ENCODE data around the gene EMC10. TPM values are rescaled to one million over a fixed set of nuclear protein-coding genes. Genes with fewer than 3 reads are reported as not detected.

The EMC10 gene
- total RNA-seq, 2 experiments from 2014 or later = 39.1 to 44.4 TPM

- no peak for TF ChIP-seq CTCF (conservative IDR thresholded peaks at IDR 0.05; ENCODE audit: low read length)
- TF ChIP-seq EZH2phosphoT487 (IDR thresholded peaks at IDR 0.05; ENCODE audit: borderline replicate concordance, low read depth, low read length) = no peak
- no TSS peak for BruUV-seq (replicated peaks)
- ChIA-PET POLR2A (no interaction called here), CTCF (ENCODE audit: unreplicated experiment) (no interaction called here)
- Histone ChIP-seq H3K79me2 (ENCODE audit: insufficient read depth, low read depth, low read length) (no peaks in the 10 kb centered on the region), H3K36me3 (ENCODE audit: insufficient read depth, low read length) (no peaks in the 10 kb centered on the region), H3K9me2 (ENCODE audit: insufficient read depth, low read length) (no peaks in the 10 kb centered on the region), H2AFZ (ENCODE audit: low read length) (no peak overlapping the region), H3K27ac (ENCODE audit: low read depth, low read length, poor library complexity, severe bottlenecking) (no peak overlapping the region), H4K20me1 (ENCODE audit: insufficient read depth, low read length) (no peaks in the 10 kb centered on the region), H3K4me1 (ENCODE audit: insufficient read depth, low read length, poor library complexity, severe bottlenecking) (no peaks in the 10 kb centered on the region), H3K4me3 (ENCODE audit: low read depth, low read length, poor library complexity, severe bottlenecking) (no peak overlapping the region), H3K9me3 (ENCODE audit: low read length) (no peaks in the 10 kb centered on the region), H3K4me2 (ENCODE audit: low read length) (no peak overlapping the region)
- no peak for DNase-seq (ENCODE audit: low spot score)
- intact Hi-C loops (cut with micrococcal nuclease; ENCODE audit: unreplicated experiment) = loop anchor here (5.0 kb wide), 1 partner anchor 245 kb away; no protein-coding TSS in a partner anchor
These were observed 61.0 kb downstream of the EMC10 start for GRCh38 chr19:50537306-50537685.

GRCh38 chr19:50537769-50538230, 61.5 kb downstream of the EMC10 start:
- H2AFZ ChIP-seq (ENCODE audit: low read length) = no peak overlapping the region
- H3K4me2 ChIP-seq (ENCODE audit: low read length) = no peak overlapping the region
- H3K9me3 ChIP-seq (ENCODE audit: low read length) = no peaks in the 10 kb centered on the region
- ChIA-PET CTCF (ENCODE audit: unreplicated experiment) (no interaction called here), POLR2A (interaction anchor here (0.6 kb wide), 2 partner anchors 209 to 1804 kb away, joined by 4 to 12 read pairs; no protein-coding TSS in a partner anchor)
- no peaks in the 10 kb centered on the region for H3K9me2 ChIP-seq (ENCODE audit: insufficient read depth, low read length)
- H3K36me3 ChIP-seq (ENCODE audit: insufficient read depth, low read length) = no peaks in the 10 kb centered on the region
- H3K4me3 ChIP-seq (ENCODE audit: low read depth, low read length, poor library complexity, severe bottlenecking) = no peak overlapping the region
- peak; percentile 92 for TF ChIP-seq CTCF (conservative IDR thresholded peaks at IDR 0.05; ENCODE audit: low read length)
- no peak for TF ChIP-seq EZH2phosphoT487 (IDR thresholded peaks at IDR 0.05; ENCODE audit: borderline replicate concordance, low read depth, low read length)
- peak; percentile 76 for DNase-seq (ENCODE audit: low spot score)
- BruUV-seq (replicated peaks) = no TSS peak
- H3K27ac ChIP-seq (ENCODE audit: low read depth, low read length, poor library complexity, severe bottlenecking) = no peak overlapping the region
- H3K79me2 ChIP-seq (ENCODE audit: insufficient read depth, low read depth, low read length) = no peaks in the 10 kb centered on the region
- intact Hi-C loops (cut with micrococcal nuclease; ENCODE audit: unreplicated experiment) = loop anchor here (5.0 kb wide), 1 partner anchor 245 kb away; no protein-coding TSS in a partner anchor
- H4K20me1 ChIP-seq (ENCODE audit: insufficient read depth, low read length) = no peaks in the 10 kb centered on the region
- no peaks in the 10 kb centered on the region for H3K4me1 ChIP-seq (ENCODE audit: insufficient read depth, low read length, poor library complexity, severe bottlenecking)

Other genes with a start within 250 kb of the EMC10 start
- gene KCNC3, start 147.1 kb upstream of the EMC10 start, total RNA-seq (2014; rRNA removed; shearing (Covaris generic)) = 7.1 and 7.4 TPM in 2 replicates
- 21.7 and 23.4 TPM in 2 replicates for gene KCNC3, start 147.1 kb upstream of the EMC10 start, total RNA-seq (2022)
- 2.6 and 5.7 TPM in 2 replicates for gene NAPSA, start 110.9 kb upstream of the EMC10 start, total RNA-seq (2014; rRNA removed; shearing (Covaris generic))
- 15.7 and 30.1 TPM in 2 replicates for gene NAPSA, start 110.9 kb upstream of the EMC10 start, total RNA-seq (2022)
- 52.8 and 65.7 TPM in 2 replicates for gene NR1H2, start 100.0 kb upstream of the EMC10 start, total RNA-seq (2014; rRNA removed; shearing (Covaris generic))
- gene NR1H2, start 100.0 kb upstream of the EMC10 start, total RNA-seq (2022) = 41.2 and 53.1 TPM in 2 replicates
- gene POLD1, start 92.2 kb upstream of the EMC10 start, total RNA-seq (2014; rRNA removed; shearing (Covaris generic)) = 147 and 233 TPM in 2 replicates
- 119 and 127 TPM in 2 replicates for gene POLD1, start 92.2 kb upstream of the EMC10 start, total RNA-seq (2022)
- gene SPIB, start 57.6 kb upstream of the EMC10 start, total RNA-seq (2014; rRNA removed; shearing (Covaris generic)) = 122 and 145 TPM in 2 replicates
- 99.4 and 101 TPM in 2 replicates for gene SPIB, start 57.6 kb upstream of the EMC10 start, total RNA-seq (2022)
- 10.6 and 15.4 TPM in 2 replicates for gene MYBPC2, start 43.6 kb upstream of the EMC10 start, total RNA-seq (2014; rRNA removed; shearing (Covaris generic))
- gene MYBPC2, start 43.6 kb upstream of the EMC10 start, total RNA-seq (2022) = 22.2 and 28.2 TPM in 2 replicates
- 0.63 and 0.85 TPM in 2 replicates for gene GARIN5A, start 341 bp downstream of the EMC10 start, total RNA-seq (2014; rRNA removed; shearing (Covaris generic))
- 0.59 and 1.00 TPM in 2 replicates for gene GARIN5A, start 341 bp downstream of the EMC10 start, total RNA-seq (2022)
- gene JOSD2, start 34.7 kb downstream of the EMC10 start, total RNA-seq (2014; rRNA removed; shearing (Covaris generic)) = 10.6 and 13.0 TPM in 2 replicates
- 15.9 and 17.8 TPM in 2 replicates for gene JOSD2, start 34.7 kb downstream of the EMC10 start, total RNA-seq (2022)
- gene ASPDH, start 37.4 kb downstream of the EMC10 start, total RNA-seq (2014; rRNA removed; shearing (Covaris generic)) = not detected in 2 replicates
- gene ASPDH, start 37.4 kb downstream of the EMC10 start, total RNA-seq (2022) = not detected in 2 replicates
- gene LRRC4B, start 91.9 kb downstream of the EMC10 start, total RNA-seq (2014; rRNA removed; shearing (Covaris generic)) = not detected in 2 replicates
- 0.29 TPM in 1 of 2 replicates, not detected in the other for gene LRRC4B, start 91.9 kb downstream of the EMC10 start, total RNA-seq (2022)
- gene SYT3, start 163.4 kb downstream of the EMC10 start, total RNA-seq (2014; rRNA removed; shearing (Covaris generic)) = 0.16 TPM in 1 of 2 replicates, not detected in the other
- 0.17 and 0.33 TPM in 2 replicates for gene SYT3, start 163.4 kb downstream of the EMC10 start, total RNA-seq (2022)
- gene C19orf81, start 172.9 kb downstream of the EMC10 start, total RNA-seq (2014; rRNA removed; shearing (Covaris generic)) = 15.2 and 20.0 TPM in 2 replicates
- gene C19orf81, start 172.9 kb downstream of the EMC10 start, total RNA-seq (2022) = 11.4 and 14.2 TPM in 2 replicates
- 0.03 TPM in 2 replicates for gene SHANK1, start 243.3 kb downstream of the EMC10 start, total RNA-seq (2014; rRNA removed; shearing (Covaris generic))
- 10.7 and 13.1 TPM in 2 replicates for gene SHANK1, start 243.3 kb downstream of the EMC10 start, total RNA-seq (2022)
- 1.0 and 2.0 TPM in 2 replicates for gene CLEC11A, start 246.9 kb downstream of the EMC10 start, total RNA-seq (2014; rRNA removed; shearing (Covaris generic))
- gene CLEC11A, start 246.9 kb downstream of the EMC10 start, total RNA-seq (2022) = 4.2 and 4.5 TPM in 2 replicates